Gastrocnemius medialis (tissue), 4 donors: ENCODE results near the gene SLC23A3. TPM values are rescaled to one million over a fixed set of nuclear protein-coding genes. Genes with fewer than 3 reads are reported as not detected.

ENCODE experiments used
- ATAC-seq, 2 donors: fragments of 150-250 bp; one replicate each; pipeline ENCODE4 v1.9.1; 2016
- DNase-seq, 2 donors: peaks; one replicate each; pipeline ENCODE4 v3.0.0-alpha.2; 2019
- H3K27ac ChIP-seq, 4 donors: fragments of 200-600 bp; sonication (generic); 1 replicate in 1 of 4; 2 replicates in 3 of 4; pipeline ENCODE4 v1.5.1; 2016 to 2018; ENCODE audit warnings: mild to moderate bottlenecking in 2 of 4, moderate library complexity in 1 of 4
- H3K27me3 ChIP-seq, 3 donors: fragments of 200-600 bp; sonication (generic) in 2 of 3; 1 replicate in 1 of 3; 2 replicates in 2 of 3; pipeline versions ENCODE4 v1.5.1 to v1.6.0; 2016 to 2019; ENCODE audit warnings: mild to moderate bottlenecking in 1 of 3, moderate library complexity in 1 of 3
- H3K36me3 ChIP-seq, 2 donors: fragments of 200-600 bp; sonication (generic) in 1 of 2; one replicate each; pipeline ENCODE4 v1.5.1; 2017 to 2018
- H3K4me1 ChIP-seq, 2 donors: fragments of 200-600 bp; sonication (generic) in 1 of 2; one replicate each; pipeline ENCODE4 v1.5.1; 2016 to 2017; ENCODE audit warnings: mild to moderate bottlenecking in 2 of 2
- H3K4me3 ChIP-seq, 4 donors: fragments of 200-600 bp; sonication (generic) in 3 of 4; 1 replicate in 1 of 4; 2 replicates in 3 of 4; pipeline ENCODE4 v1.5.1; 2016 to 2019; ENCODE audit warnings: mild to moderate bottlenecking in 2 of 4
- H3K9me3 ChIP-seq, 3 donors: fragments of 200-600 bp; sonication (generic) in 2 of 3; 1 replicate in 1 of 3; 2 replicates in 2 of 3; pipeline ENCODE4 v1.5.1; 2016 to 2019
- POLR2A ChIP-seq, 2 donors: fragments of 450-650 bp; IDR thresholded peaks; one replicate each; pipeline ENCODE4 v1.6.1; 2017; ENCODE audit warnings: antibody characterized with exemption in 2 of 2, mild to moderate bottlenecking in 2 of 2, moderate library complexity in 2 of 2
- in situ Hi-C, 4 donors: fragments of 200-750 bp; cut with MboI; loops; one replicate each; pipeline versions ENCODE4 v1.15.0 to v1.8.0; 2017; ENCODE audit warnings: low sequenced_read_pairs in 4 of 4
- intact Hi-C: fragments of 100-400 bp; cut with DNase I; formaldehyde crosslinking; loops from one replicate; pipeline ENCODE4 v1.15.1; 2023; ENCODE audit warnings: low total_unique reads
- total RNA-seq, 4 donors: library from RNA; depleted of rRNA; stranded (reverse); fragments of >200 nt; gene quantifications; one replicate each; pipeline versions ENCODE4 v1.1.0 to v1.2.3, GENCODE V29; 2016
- TF ChIP-seq, protein P1 (sequence below), 5 experiments: fragments of 450-650 bp in 3 of 5; fragments of 200-600 bp in 2 of 5; sonication (generic) in 2 of 5; IDR thresholded peaks in 4 of 5; conservative IDR thresholded peaks in 1 of 5; 1 replicate in 4 of 5; 2 replicates in 1 of 5; pipeline ENCODE4 v1.5.1; 2016 to 2019; ENCODE audit warnings: antibody characterized with exemption in 5 of 5, mild to moderate bottlenecking in 3 of 5, moderate library complexity in 3 of 5

The SLC23A3 gene
- total RNA-seq, 4 donors from 2014 or later = 0.11 to 1.5 TPM; not detected in 2

- in situ Hi-C loops = no loop called here
- H3K27me3 ChIP-seq = no peaks in the 10 kb centered on the region
- no peaks in the 10 kb centered on the region for H3K9me3 ChIP-seq
- H3K4me3 ChIP-seq = no peak overlapping the region
- intact Hi-C loops = no loop called here
- ATAC-seq (no peak), DNase-seq (no peak)
- H3K36me3 ChIP-seq = peaks cover 0 to 68% of the 10 kb centered on the region in 2 donors
- peak overlapping the region; percentile 87 to 99 (median 94) for H3K27ac ChIP-seq
- peaks cover 19 to 29% of the 10 kb centered on the region in 2 donors for H3K4me1 ChIP-seq
- TF ChIP-seq POLR2A (IDR thresholded peaks at IDR 0.05) = no peak
- TF ChIP-seq, protein P1, sequence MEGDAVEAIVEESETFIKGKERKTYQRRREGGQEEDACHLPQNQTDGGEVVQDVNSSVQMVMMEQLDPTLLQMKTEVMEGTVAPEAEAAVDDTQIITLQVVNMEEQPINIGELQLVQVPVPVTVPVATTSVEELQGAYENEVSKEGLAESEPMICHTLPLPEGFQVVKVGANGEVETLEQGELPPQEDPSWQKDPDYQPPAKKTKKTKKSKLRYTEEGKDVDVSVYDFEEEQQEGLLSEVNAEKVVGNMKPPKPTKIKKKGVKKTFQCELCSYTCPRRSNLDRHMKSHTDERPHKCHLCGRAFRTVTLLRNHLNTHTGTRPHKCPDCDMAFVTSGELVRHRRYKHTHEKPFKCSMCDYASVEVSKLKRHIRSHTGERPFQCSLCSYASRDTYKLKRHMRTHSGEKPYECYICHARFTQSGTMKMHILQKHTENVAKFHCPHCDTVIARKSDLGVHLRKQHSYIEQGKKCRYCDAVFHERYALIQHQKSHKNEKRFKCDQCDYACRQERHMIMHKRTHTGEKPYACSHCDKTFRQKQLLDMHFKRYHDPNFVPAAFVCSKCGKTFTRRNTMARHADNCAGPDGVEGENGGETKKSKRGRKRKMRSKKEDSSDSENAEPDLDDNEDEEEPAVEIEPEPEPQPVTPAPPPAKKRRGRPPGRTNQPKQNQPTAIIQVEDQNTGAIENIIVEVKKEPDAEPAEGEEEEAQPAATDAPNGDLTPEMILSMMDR (IDR thresholded peaks at IDR 0.05 in 4 of 5, conservative IDR thresholded peaks at IDR 0.05 in 1 of 5) = no peak
These were observed 46.7 kb upstream of the SLC23A3 start for GRCh38 chr2:219216535-219216915.

DNA sequence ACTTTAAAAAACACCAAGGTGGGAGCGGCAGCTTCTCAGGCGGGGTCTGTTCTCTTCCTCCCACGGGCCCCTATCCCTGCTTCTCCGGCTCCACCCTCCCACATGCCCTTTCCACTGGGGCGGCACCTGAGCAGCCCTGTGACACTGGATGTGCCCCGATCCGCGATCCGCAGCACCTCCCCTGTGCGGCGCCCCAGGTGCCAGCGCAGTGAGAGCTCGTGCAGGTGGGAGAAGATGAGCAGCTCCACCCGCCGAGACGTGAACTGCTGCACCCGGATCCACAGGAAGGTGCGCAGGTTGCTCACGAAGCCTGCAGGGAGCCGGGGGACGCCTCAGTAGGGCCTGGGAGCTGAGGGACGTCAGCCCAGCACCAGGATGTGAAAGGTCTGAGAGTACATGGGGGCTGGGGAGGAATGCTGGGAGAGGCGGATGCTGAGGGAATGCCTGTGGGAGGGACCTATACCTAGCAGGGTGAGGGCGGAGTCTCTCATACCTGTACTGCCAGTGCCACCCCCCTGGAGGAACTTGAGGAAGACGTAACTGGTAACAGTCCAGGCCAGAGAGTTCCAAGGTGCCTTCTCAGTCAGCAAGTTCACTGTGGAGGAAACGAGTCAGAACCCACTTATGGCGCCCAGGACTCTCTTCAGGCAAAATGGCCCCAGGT is 46.2 kb upstream of the SLC23A3 start:
- TF ChIP-seq, protein P1 (IDR thresholded peaks at IDR 0.05 in 4 of 5, conservative IDR thresholded peaks at IDR 0.05 in 1 of 5) = no peak
- no peak for TF ChIP-seq POLR2A (IDR thresholded peaks at IDR 0.05)
- no peaks in the 10 kb centered on the region for H3K27me3 ChIP-seq
- H3K4me1 ChIP-seq = peaks cover 19 to 29% of the 10 kb centered on the region in 2 donors
- no peaks in the 10 kb centered on the region for H3K9me3 ChIP-seq
- no peak overlapping the region for H3K4me3 ChIP-seq
- no peak for DNase-seq
- in situ Hi-C loops = no loop called here
- no peak for ATAC-seq
- peak overlapping the region; percentile 87 to 99 (median 94) for H3K27ac ChIP-seq
- H3K36me3 ChIP-seq = peaks cover 0 to 64% of the 10 kb centered on the region in 2 donors
- intact Hi-C loops = no loop called here

GRCh38 chr2:219214786-219215185 is 45.0 kb upstream of the SLC23A3 start:
- TF ChIP-seq, protein P1 (IDR thresholded peaks at IDR 0.05 in 4 of 5, conservative IDR thresholded peaks at IDR 0.05 in 1 of 5) = no peak
- TF ChIP-seq POLR2A (IDR thresholded peaks at IDR 0.05) = no peak
- Histone ChIP-seq H3K27ac (no peak overlapping the region), H3K4me3 (no peak overlapping the region), H3K9me3 (no peaks in the 10 kb centered on the region), H3K36me3 (peaks cover 0 to 64% of the 10 kb centered on the region in 2 donors), H3K27me3 (no peaks in the 10 kb centered on the region), H3K4me1 (peaks cover 16 to 24% of the 10 kb centered on the region in 2 donors)
- no peak for ATAC-seq
- no peak for DNase-seq
- intact Hi-C loops = no loop called here
- in situ Hi-C loops = no loop called here

DNA sequence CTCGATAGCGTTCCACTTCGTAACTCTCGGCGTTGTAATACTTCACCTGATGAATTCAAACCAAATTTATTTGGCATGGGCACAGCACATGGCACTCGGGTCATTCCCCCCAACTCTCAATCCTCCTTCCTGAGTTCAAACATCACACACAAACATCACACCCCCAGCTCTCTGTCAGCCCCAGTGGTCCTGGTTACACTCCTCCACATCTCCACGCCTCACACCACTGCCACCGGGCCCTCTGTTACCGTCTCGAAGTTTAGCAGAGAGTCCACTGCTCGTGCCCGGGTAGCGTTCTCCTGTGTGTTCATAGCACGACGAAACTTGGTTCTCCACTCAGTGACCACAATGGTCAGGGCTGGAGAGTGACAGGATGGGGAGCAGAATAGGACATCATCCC is 44.3 kb upstream of the SLC23A3 start:
- no peak for ATAC-seq
- TF ChIP-seq, protein P1 (IDR thresholded peaks at IDR 0.05 in 4 of 5, conservative IDR thresholded peaks at IDR 0.05 in 1 of 5) = no peak
- no peak for TF ChIP-seq POLR2A (IDR thresholded peaks at IDR 0.05)
- DNase-seq = no peak
- H3K4me3 ChIP-seq = no peak overlapping the region
- H3K4me1 ChIP-seq = peaks cover 9 to 17% of the 10 kb centered on the region in 2 donors
- peaks cover 0 to 70% of the 10 kb centered on the region in 2 donors for H3K36me3 ChIP-seq
- H3K9me3 ChIP-seq = no peaks in the 10 kb centered on the region
- H3K27ac ChIP-seq = no peak overlapping the region
- intact Hi-C loops = no loop called here
- in situ Hi-C loops = no loop called here
- no peaks in the 10 kb centered on the region for H3K27me3 ChIP-seq
